HepG2 (cell line): ENCODE results near the gene ECSIT. TPM values are rescaled to one million over a fixed set of nuclear protein-coding genes. Genes with fewer than 3 reads are reported as not detected.

Experiments used
- ATAC-seq: fragments of 200-7000 bp; cut with Tn5 transposase; 3 replicates; pipeline ENCODE4 v1.9.1; 2020; ENCODE audit warnings: mild to moderate bottlenecking, moderate library complexity
- BruUV-seq: library from RNA; stranded (reverse); fragments of 400-500 nt; replicated peaks from 2 replicates; lab custom pipeline; 2021; lab: Mats Ljungman, UMichigan
- CTCF ChIA-PET: fragments of 300-600 bp; formaldehyde crosslinking; extraction: SDS; loops from one replicate; lab custom pipeline; 2021; ENCODE audit warnings: low total read pairs, inconsistent platforms, low intra/inter-chr PET ratio; lab: Yijun Ruan, JAX
- POLR2A ChIA-PET: fragments of 350-600 bp; sonication (Branson Sonifier 250); formaldehyde crosslinking; loops from one replicate; lab custom pipeline; 2020; ENCODE audit warnings: antibody characterized with exemption, inconsistent platforms; lab: Yijun Ruan, JAX
- DNase-seq: peaks from one replicate; pipeline ENCODE4 v3.0.0-alpha.2; 2015; ENCODE audit warnings: low spot score
- FAIRE-seq: peaks from 3 replicates; lab custom pipeline; 2011; peaks lifted over from hg19 to GRCh38; lab: Jason Lieb, UNC
- H2AFZ ChIP-seq: one replicate; pipeline ENCODE4 v1.6.1; 2011; ENCODE audit warnings: low read length, inconsistent platforms
- H3K27ac ChIP-seq: fragments of 300-600 bp; 3 replicates; pipeline ENCODE4 v1.8.0; 2011; ENCODE audit warnings: mixed run types, mild to moderate bottlenecking, mixed read lengths, low read length, inconsistent platforms; ENCODE audit not compliant: insufficient read depth; ENCODE audit errors: extremely low read length
- H3K27me3 ChIP-seq, 2 experiments: fragments of 200-600 bp in 1 of 2; 2 replicates in 1 of 2; 3 replicates in 1 of 2; pipeline versions ENCODE4 v1.6.0 to v1.8.0; 2011; ENCODE audit warnings: low read length in 2 of 2, mild to moderate bottlenecking in 2 of 2, moderate library complexity in 2 of 2, inconsistent platforms in 1 of 2; ENCODE audit not compliant: insufficient read depth in 2 of 2, control insufficient read depth in 1 of 2
- H3K36me3 ChIP-seq, 2 experiments: fragments of 200-600 bp in 1 of 2; replicated peaks in 1 of 2; 2 replicates in 1 of 2; 3 replicates in 1 of 2; pipeline versions ENCODE4 v1.5.1 to v1.8.0; 2011; ENCODE audit warnings: low read length in 2 of 2, inconsistent platforms in 1 of 2; ENCODE audit not compliant: insufficient read depth in 2 of 2, control insufficient read depth in 1 of 2
- H3K4me1 ChIP-seq: 2 replicates; pipeline ENCODE4 v1.5.1; 2012; ENCODE audit warnings: low read length, inconsistent platforms; ENCODE audit not compliant: insufficient read depth
- H3K4me2 ChIP-seq: 2 replicates; pipeline ENCODE4 v1.6.0; 2011; ENCODE audit warnings: low read depth, low read length, inconsistent platforms
- H3K4me3 ChIP-seq, 3 experiments: fragments of 200-600 bp in 1 of 3; sonication (generic), shearing (Covaris generic) in 1 of 3; replicated peaks in 1 of 3; 2 replicates each; pipeline ENCODE4 v1.5.1; 2011 to 2016; ENCODE audit warnings: low read length in 3 of 3, inconsistent platforms in 2 of 3, low read depth in 2 of 3, mild to moderate bottlenecking in 2 of 3, control low read depth in 1 of 3, mixed read lengths in 1 of 3; ENCODE audit not compliant: insufficient read depth in 1 of 3
- H3K79me2 ChIP-seq: one replicate; pipeline ENCODE4 v1.6.1; 2011; ENCODE audit warnings: low read length, inconsistent platforms; ENCODE audit not compliant: insufficient read depth
- H3K9ac ChIP-seq: 2 replicates; pipeline ENCODE4 v1.6.0; 2011; ENCODE audit warnings: mild to moderate bottlenecking, low read depth, low read length, inconsistent platforms; ENCODE audit not compliant: insufficient read depth
- H3K9me3 ChIP-seq: 2 replicates; pipeline ENCODE4 v1.5.1; 2012; ENCODE audit warnings: mild to moderate bottlenecking, low read length
- H4K20me1 ChIP-seq: 2 replicates; pipeline ENCODE4 v1.6.0; 2011; ENCODE audit warnings: inconsistent platforms, mild to moderate bottlenecking, low read length, moderate library complexity; ENCODE audit not compliant: insufficient read depth
- AGO2 ChIP-seq: fragments of 200-400 bp; formaldehyde crosslinking; optimal IDR thresholded peaks from 2 replicates; pipeline ENCODE3; 2017; ENCODE audit warnings: mild to moderate bottlenecking, low read depth, low read length, moderate library complexity
- ARNT ChIP-seq: fragments of 450-650 bp; IDR thresholded peaks from 2 replicates; pipeline ENCODE4 v1.6.1; 2017
- CAMTA2 ChIP-seq: sonication (generic); formaldehyde crosslinking; IDR thresholded peaks from 2 replicates; pipeline ENCODE4 v1.4.0; 2020; ENCODE audit warnings: mild to moderate bottlenecking, missing genetic modification reagents, borderline replicate concordance
- HNRNPL ChIP-seq: fragments of 200-400 bp; formaldehyde crosslinking; IDR thresholded peaks from 2 replicates; pipeline ENCODE4 v1.6.1; 2017; ENCODE audit warnings: mild to moderate bottlenecking, low read depth, low read length
- KDM4B ChIP-seq: sonication (generic); formaldehyde crosslinking; IDR thresholded peaks from 2 replicates; pipeline ENCODE4 v1.4.0; 2020; ENCODE audit warnings: missing genetic modification reagents
- PAF1 ChIP-seq: IDR thresholded peaks from 2 replicates; pipeline ENCODE4 v1.6.1; 2016; ENCODE audit warnings: missing genetic modification reagents, missing compliant biosample characterization
- RNF2 ChIP-seq: fragments of 450-650 bp; conservative IDR thresholded peaks from 2 replicates; pipeline ENCODE4 v1.6.1; 2016; ENCODE audit warnings: low read depth
- SMAD1 ChIP-seq: sonication (generic); formaldehyde crosslinking; IDR thresholded peaks from 2 replicates; pipeline ENCODE4 v1.4.0; 2020; ENCODE audit warnings: missing genetic modification reagents, low read depth, mild to moderate bottlenecking, borderline replicate concordance
- TEAD2 ChIP-seq: sonication (generic); formaldehyde crosslinking; IDR thresholded peaks from 2 replicates; pipeline ENCODE4 v1.9.0; 2021; ENCODE audit warnings: missing genetic modification reagents
- TGIF2 ChIP-seq: IDR thresholded peaks from 2 replicates; pipeline ENCODE4 v1.6.1; 2016; ENCODE audit warnings: control low read depth, missing compliant biosample characterization
- ZBTB39 ChIP-seq: sonication (generic); formaldehyde crosslinking; IDR thresholded peaks from 2 replicates; pipeline ENCODE4 v1.5.0; 2020; ENCODE audit warnings: missing genetic modification reagents
- ZFP82 ChIP-seq: sonication (generic); formaldehyde crosslinking; IDR thresholded peaks from 2 replicates; pipeline ENCODE4 v1.5.1; 2020; ENCODE audit warnings: mild to moderate bottlenecking, missing genetic modification reagents, borderline replicate concordance
- ZNF230 ChIP-seq: sonication (generic); formaldehyde crosslinking; IDR thresholded peaks from 2 replicates; pipeline ENCODE4 v1.4.0; 2020; ENCODE audit warnings: mild to moderate bottlenecking, missing genetic modification reagents
- WGBS: methylation state at CpG from one replicate; pipeline ENCODE4 v1.1.6; 2017; ENCODE audit warnings: low lambda C conversion rate; 5-methylcytosine and 5-hydroxymethylcytosine counted together
- in situ Hi-C: cut with HindIII; loops from 2 replicates; pipeline ENCODE4 v1.10.0; 2017; ENCODE audit warnings: low pct_unique_long_range_greater_than_20kb; ENCODE audit not compliant: extremely low pct_ligation_motif_present
- intact Hi-C: fragments of 100-400 bp; cut with micrococcal nuclease; formaldehyde crosslinking; loops from one replicate; pipeline ENCODE4 v1.10.0; 2022; ENCODE audit not compliant: unreplicated experiment
- polyA plus RNA-seq, 8 experiments: library from polyadenylated mRNA; depleted of rRNA in 3 of 8; stranded (reverse) in 7 of 8; unstranded in 1 of 8; fragments of >200 nt; fragmentation: Illumina TruSeq in 4 of 8; extraction: Trizol in 4 of 8; gene quantifications; 2 replicates each; pipeline versions ENCODE4 v1.2.1 to v1.2.3, GENCODE V29; 2011 to 2016; ENCODE audit warnings: low read depth in 4 of 8, missing spikeins in 1 of 8, mixed read lengths in 1 of 8; ENCODE audit not compliant: insufficient read depth in 1 of 8
- total RNA-seq, 5 experiments: library from RNA; depleted of rRNA; stranded (reverse); fragments of >200 nt; fragmentation: Illumina TruSeq; extraction: Trizol; gene quantifications; 2 replicates each; pipeline ENCODE4 v1.2.3, GENCODE V29; 2016; ENCODE audit warnings: low read depth in 1 of 5
- TF ChIP-seq, protein P1 (sequence below): sonication (generic); formaldehyde crosslinking; IDR thresholded peaks from 2 replicates; pipeline ENCODE4 v1.4.0; 2020; ENCODE audit warnings: missing genetic modification reagents

ECSIT gene
- total and polyA plus RNA-seq, 2 of the 13 experiments (the other 11 are each of a cell fraction or from before 2014, with no cell fraction given) = 36.4 to 62.3 TPM

DNA sequence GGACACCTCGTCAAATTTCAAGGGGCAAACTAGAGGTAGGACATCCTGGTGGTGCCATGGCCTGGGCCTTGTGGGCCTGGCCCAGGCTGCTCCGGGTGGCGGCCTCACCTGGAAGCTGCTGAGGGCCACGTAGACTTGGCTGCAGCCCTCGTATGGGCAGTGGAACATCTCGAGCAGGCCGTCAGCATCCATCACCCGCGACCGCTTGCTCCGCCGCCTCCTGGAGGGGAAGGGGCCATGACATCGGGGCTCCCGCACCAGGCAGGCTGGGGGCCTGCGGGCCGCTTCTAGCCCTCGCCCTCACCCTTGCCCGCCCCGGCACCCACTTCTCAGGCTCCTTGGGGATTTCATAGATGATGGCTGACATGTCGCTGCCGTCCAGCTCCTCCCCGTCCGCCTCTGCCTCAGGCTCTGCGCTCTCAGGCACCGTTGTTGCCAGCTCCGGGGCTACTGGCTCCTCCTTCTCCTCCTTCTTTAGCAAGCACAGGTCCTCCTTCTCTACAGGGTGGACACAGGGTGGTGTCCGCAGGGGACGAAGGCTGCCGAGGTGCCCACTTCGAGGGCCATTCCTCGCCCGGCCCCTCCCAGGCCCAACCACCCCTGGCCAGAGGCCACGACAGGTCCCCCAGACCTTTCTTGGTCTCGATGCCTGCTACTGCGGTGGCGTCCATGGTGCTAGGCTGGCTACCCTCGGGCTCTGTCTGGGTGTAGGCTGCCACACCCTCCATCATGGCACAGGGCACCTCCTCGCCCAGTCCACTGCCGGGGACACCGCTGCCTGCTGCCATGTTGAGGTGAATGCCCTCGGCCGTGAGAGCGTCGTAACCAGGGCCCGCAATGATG, 42.1 kb downstream of the ECSIT start:
- H3K27me3 ChIP-seq = peaks cover 0 to 2% of the 10 kb centered on the region in 2 experiments; a peak in 2 of 5 replicates
- no peaks in the 10 kb centered on the region for H3K79me2 ChIP-seq
- ChIA-PET POLR2A (no interaction called here), CTCF (no interaction called here)
- H3K4me2 ChIP-seq = no peak overlapping the region
- H3K4me3 ChIP-seq = no peak overlapping the region
- H3K9me3 ChIP-seq = no peaks in the 10 kb centered on the region
- H4K20me1 ChIP-seq = peaks cover 2% of the 10 kb centered on the region; the same call in 1 of the 2 replicates
- DNase-seq = no peak
- H3K9ac ChIP-seq = no peak overlapping the region
- no peak overlapping the region for H3K27ac ChIP-seq
- no peak for FAIRE-seq
- TF ChIP-seq ARNT (no peak), AGO2 (peak; percentile 42), ZFP82 (no peak), HNRNPL (0 out of 2 replicates have a peak, but pooled peaks have one; percentile 12)
- in situ Hi-C loops (no loop called here), intact Hi-C loops (no loop called here)
- peaks cover 34% of the 10 kb centered on the region for H3K4me1 ChIP-seq
- BruUV-seq = no TSS peak
- H2AFZ ChIP-seq = no peak overlapping the region
- ATAC-seq = no peak
- 96% methylated on average over 12 of the region's 45 CpGs for WGBS
- no peaks in the 10 kb centered on the region for H3K36me3 ChIP-seq

GRCh38 chr19:11485245-11485837, 43.6 kb downstream of the ECSIT start:
- Histone ChIP-seq H3K4me3 (no peak overlapping the region), H3K27me3 (peaks cover 3 to 11% of the 10 kb centered on the region in 2 experiments; a peak in 4 of 5 replicates), H3K4me2 (no peak overlapping the region), H3K27ac (no peak overlapping the region), H4K20me1 (peaks cover 7% of the 10 kb centered on the region; the same call in 1 of the 2 replicates), H2AFZ (no peak overlapping the region), H3K9ac (no peak overlapping the region), H3K36me3 (no peaks in the 10 kb centered on the region), H3K79me2 (no peaks in the 10 kb centered on the region), H3K9me3 (no peaks in the 10 kb centered on the region), H3K4me1 (peaks cover 25% of the 10 kb centered on the region)
- in situ Hi-C loops (no loop called here), intact Hi-C loops (no loop called here)
- DNase-seq (no peak), ATAC-seq (no peak), FAIRE-seq (no peak)
- POLR2A ChIA-PET = no interaction called here
- BruUV-seq = no TSS peak
- CTCF ChIA-PET = no interaction called here
- 95% methylated on average over 10 of the region's 13 CpGs for WGBS
- TF ChIP-seq TEAD2 (CRISPR knock-in tag) = no peak
- TF ChIP-seq, protein P1, sequence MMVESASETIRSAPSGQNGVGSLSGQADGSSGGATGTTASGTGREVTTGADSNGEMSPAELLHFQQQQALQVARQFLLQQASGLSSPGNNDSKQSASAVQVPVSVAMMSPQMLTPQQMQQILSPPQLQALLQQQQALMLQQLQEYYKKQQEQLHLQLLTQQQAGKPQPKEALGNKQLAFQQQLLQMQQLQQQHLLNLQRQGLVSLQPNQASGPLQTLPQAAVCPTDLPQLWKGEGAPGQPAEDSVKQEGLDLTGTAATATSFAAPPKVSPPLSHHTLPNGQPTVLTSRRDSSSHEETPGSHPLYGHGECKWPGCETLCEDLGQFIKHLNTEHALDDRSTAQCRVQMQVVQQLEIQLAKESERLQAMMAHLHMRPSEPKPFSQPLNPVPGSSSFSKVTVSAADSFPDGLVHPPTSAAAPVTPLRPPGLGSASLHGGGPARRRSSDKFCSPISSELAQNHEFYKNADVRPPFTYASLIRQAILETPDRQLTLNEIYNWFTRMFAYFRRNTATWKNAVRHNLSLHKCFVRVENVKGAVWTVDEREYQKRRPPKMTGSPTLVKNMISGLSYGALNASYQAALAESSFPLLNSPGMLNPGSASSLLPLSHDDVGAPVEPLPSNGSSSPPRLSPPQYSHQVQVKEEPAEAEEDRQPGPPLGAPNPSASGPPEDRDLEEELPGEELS (CRISPR knock-in tag) = no peak
- no peak for TF ChIP-seq PAF1
- no peak for TF ChIP-seq TGIF2 (CRISPR knock-in tag)
- no peak for TF ChIP-seq RNF2
- no peak for TF ChIP-seq KDM4B
- TF ChIP-seq ZNF230 (CRISPR knock-in tag) = no peak
- no peak for TF ChIP-seq CAMTA2 (CRISPR knock-in tag)
- no peak for TF ChIP-seq ZBTB39
- no peak for TF ChIP-seq SMAD1
